ENCODE data around the gene ALKBH1.
"Not testable (repeated sequence)": the region's sequence is repeated elsewhere in the genome, so short reads cannot be mapped to it uniquely, and the experiment has no call there.

The ALKBH1 gene

DNA sequence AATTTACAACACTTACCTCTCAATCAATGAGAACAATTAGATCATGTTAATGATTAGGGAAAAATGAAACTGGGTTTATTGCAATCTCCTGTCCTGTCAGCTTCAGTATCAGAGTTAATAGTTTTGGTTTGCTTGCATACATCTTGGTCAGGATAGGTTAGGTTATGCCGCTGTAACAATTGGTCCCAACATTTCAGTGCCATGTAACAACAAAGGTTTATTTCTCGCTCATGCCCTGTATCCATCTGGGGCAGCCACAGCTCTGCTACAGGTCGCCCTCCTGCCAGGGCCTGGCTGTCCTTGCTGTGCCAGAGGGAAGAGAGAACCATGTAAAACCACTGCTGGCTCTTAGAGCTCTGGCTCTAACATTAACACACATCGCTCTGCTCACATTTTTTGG lies 60.9 kb downstream of the ALKBH1 start:
- CTCF ChIA-PET, result interaction anchor here (1.3 kb wide), 1 partner anchor 39 kb away, joined by 3 read pairs; no protein-coding TSS in a partner anchor
- no peak for DNase-seq (ENCODE audit: extremely low spot score)
- POLR2A ChIA-PET, result no interaction called here
- TF ChIP-seq, protein P1, sequence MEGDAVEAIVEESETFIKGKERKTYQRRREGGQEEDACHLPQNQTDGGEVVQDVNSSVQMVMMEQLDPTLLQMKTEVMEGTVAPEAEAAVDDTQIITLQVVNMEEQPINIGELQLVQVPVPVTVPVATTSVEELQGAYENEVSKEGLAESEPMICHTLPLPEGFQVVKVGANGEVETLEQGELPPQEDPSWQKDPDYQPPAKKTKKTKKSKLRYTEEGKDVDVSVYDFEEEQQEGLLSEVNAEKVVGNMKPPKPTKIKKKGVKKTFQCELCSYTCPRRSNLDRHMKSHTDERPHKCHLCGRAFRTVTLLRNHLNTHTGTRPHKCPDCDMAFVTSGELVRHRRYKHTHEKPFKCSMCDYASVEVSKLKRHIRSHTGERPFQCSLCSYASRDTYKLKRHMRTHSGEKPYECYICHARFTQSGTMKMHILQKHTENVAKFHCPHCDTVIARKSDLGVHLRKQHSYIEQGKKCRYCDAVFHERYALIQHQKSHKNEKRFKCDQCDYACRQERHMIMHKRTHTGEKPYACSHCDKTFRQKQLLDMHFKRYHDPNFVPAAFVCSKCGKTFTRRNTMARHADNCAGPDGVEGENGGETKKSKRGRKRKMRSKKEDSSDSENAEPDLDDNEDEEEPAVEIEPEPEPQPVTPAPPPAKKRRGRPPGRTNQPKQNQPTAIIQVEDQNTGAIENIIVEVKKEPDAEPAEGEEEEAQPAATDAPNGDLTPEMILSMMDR (IDR thresholded peaks at IDR 0.05; ENCODE audit: control extremely low read depth, extremely low read depth, low read depth, missing control alignments), result no peak

DNA sequence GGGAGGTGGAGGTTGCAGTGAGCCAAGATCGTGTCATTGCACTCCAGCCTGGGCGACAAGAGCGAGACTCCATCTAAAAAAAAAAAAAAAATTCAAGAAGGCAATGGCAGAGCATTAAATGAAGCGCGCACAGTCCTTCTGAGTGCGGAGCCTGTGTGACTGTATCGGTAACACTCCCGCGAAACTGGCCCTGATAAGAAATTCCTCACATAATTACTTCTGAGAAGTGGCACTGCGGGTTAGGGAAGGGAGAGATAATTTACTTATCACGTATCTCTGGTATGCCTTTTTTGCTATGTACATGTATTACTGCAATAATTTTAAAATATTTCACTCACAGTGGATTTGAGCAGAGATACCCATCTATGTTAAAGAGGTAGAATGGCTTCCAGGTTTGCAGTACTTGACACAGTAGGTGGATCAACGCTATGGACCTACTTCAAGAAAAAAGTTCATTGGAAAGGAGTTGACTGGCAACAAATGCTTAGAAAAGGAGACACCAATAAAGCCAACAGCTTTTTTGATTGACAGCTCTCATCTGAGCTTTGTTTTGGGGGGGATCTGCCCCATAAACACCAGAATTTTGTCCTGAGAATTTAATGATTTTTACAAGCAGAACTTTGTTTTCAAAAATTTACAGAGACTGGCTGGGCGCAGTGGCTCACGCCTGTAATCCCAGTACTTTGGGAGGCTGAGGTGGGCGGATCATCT lies 62.1 kb downstream of the ALKBH1 start:
- TF ChIP-seq, protein P1 (IDR thresholded peaks at IDR 0.05; ENCODE audit: control extremely low read depth, extremely low read depth, low read depth, missing control alignments), result no peak
- DNase-seq (ENCODE audit: extremely low spot score), result no peak
- ChIA-PET POLR2A (no interaction called here), CTCF (interaction anchor here (1.1 to 1.8 kb wide), 3 partner anchors 9 to 38 kb away, joined by 3 to 11 read pairs (median 3); no protein-coding TSS in a partner anchor)

DNA sequence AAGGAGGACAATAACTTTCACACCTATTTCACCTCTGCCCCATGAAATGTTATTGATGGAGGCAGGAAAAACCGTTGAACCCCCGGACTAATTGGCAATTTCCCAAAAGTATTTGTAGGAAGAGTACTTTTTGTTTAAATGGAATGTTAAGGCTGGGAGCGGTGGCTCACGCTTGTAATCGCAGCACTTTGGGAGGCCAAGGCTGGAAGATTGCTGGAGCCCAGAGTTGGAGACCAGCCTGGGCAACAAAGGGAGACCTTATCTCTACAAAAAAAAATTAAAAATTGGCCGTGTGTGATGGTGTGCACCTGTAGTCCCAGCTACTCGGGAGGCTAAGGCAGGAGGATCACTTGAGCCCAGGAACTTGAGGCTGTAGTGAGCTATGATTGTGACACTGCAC lies 65.4 kb downstream of the ALKBH1 start:
- DNase-seq (ENCODE audit: extremely low spot score), result no peak
- ChIA-PET POLR2A (no interaction called here), CTCF (interaction anchor here (1.2 to 5.0 kb wide), 2 partner anchors 12 to 16 kb away, joined by 3 to 15 read pairs; no protein-coding TSS in a partner anchor)
- TF ChIP-seq, protein P1 (IDR thresholded peaks at IDR 0.05; ENCODE audit: control extremely low read depth, extremely low read depth, low read depth, missing control alignments), result no peak

DNA sequence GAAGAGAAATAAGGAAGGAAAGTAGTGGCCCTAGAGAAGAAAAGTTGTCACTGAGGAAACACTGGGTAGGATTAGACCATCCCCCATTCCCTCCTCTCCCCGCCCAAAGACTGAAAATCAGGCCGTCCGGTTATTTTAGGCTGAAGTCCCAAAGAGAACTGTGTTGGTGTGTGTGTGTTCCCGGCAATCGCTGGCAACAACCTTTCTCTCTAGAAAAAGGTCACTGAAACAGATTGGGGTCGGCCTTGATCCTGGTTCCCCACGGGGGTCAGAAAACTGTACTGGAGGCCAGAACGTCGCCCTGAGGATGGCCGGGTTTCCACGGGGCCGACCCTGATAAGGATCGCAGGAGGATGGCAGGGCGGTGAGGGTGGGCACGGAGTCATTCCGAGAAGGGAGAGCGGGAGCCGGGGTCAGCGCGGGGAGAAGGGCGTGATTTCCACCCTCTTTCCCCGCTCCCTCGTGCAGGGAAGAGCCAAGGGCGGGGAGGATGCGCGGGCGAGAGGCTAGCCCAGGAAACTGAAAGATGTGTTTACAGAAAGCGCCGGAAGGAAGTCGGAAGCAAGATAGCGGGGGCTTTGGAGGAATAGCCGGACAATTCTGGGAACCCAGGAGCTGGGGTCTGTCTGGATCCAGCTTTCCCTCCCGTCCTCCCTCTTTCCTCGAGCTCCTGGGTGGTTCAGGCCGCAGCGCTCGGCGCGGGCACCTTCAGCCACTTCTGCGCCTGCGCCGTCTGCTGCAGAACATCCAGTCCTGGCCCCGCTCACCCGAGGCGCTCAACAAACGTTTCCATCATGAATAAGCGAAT lies 66.1 kb downstream of the ALKBH1 start:
- DNase-seq (ENCODE audit: extremely low spot score), result peak; percentile 83
- ChIA-PET POLR2A (interaction anchor here (0.6 kb wide), 1 partner anchor 282 kb away, joined by 3 read pairs; no protein-coding TSS in a partner anchor), CTCF (interaction anchor here (1.2 to 5.0 kb wide), 2 partner anchors 13 to 17 kb away, joined by 3 to 15 read pairs; no protein-coding TSS in a partner anchor)
- TF ChIP-seq, protein P1 (IDR thresholded peaks at IDR 0.05; ENCODE audit: control extremely low read depth, extremely low read depth, low read depth, missing control alignments), result no peak

DNA sequence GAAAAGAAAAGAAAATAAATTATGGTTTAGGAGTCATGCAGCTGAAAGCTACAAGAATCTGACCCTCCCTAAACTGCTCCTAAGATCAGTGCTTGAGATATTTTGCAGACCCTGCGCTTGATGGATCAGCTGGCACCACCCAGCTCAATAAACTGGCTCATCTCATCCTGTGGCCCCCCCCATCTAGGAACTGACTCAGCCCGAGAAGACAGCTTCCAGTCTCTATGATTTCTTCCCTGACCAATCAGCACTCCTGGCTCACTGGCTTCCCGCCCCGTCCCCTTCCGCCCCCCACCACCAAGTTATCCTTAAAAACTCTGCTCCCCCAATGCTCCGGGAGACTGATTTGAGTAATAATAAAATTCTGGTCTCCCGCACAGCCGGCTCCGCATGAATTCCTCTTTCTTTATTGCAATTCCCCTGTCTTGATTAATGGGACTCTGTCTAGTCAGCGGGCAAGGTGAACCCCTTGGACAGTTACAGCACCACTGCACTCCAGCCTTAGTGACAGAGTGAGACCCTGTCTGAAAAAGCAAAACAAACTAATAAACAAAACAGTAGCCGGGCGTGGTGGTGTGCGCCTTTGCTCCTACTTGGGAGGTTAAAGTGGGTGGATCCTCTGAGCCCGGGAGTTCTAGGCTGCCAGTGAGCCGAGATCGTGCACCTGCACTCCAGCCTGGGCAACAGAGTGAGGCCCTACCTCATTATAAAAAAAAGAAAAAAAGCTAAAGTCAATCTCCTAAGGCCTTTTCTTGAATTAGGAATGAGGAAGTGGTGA lies 66.9 kb downstream of the ALKBH1 start:
- ChIA-PET POLR2A (interaction anchor here (0.6 kb wide), 1 partner anchor 283 kb away, joined by 3 read pairs; no protein-coding TSS in a partner anchor), CTCF (interaction anchor here (5.0 kb wide), 1 partner anchor 14 kb away, joined by 15 read pairs; no protein-coding TSS in a partner anchor)
- TF ChIP-seq, protein P1 (IDR thresholded peaks at IDR 0.05; ENCODE audit: control extremely low read depth, extremely low read depth, low read depth, missing control alignments), result no peak
- no peak for DNase-seq (ENCODE audit: extremely low spot score)

- TF ChIP-seq, protein P1 (IDR thresholded peaks at IDR 0.05; ENCODE audit: control extremely low read depth, extremely low read depth, low read depth, missing control alignments), result no peak
- no peak for DNase-seq (ENCODE audit: extremely low spot score)
- ChIA-PET POLR2A (no interaction called here), CTCF (interaction anchor here (0.9 to 5.0 kb wide), 4 partner anchors 9 to 179 kb away, joined by 3 to 15 read pairs (median 4); no protein-coding TSS in a partner anchor)
These were observed 69.1 kb downstream of the ALKBH1 start for GRCh38 chr14:77638771-77639171.

DNA sequence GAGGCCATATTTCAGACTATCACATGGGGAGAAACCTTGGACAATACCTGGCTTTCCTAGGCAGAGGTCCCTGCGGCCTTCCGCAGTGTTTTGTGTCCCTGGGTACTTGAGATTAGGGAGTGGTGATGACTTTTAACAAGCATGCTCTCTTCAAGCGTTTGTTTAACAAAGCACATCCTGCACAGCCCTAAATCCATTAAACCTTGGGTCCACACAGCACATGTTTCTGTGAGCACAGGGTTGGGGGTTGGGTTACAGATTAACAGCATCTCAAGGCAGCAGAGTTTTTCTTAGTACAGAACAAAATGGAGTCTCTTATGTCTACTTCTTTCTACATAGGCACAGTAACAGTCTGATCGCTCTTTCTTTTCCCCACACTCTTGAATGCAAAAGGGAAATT lies 72.0 kb downstream of the ALKBH1 start:
- CTCF ChIA-PET; POLR2A ChIA-PET; DNase-seq (ENCODE audit: extremely low spot score): not testable (repeated sequence)

DNA sequence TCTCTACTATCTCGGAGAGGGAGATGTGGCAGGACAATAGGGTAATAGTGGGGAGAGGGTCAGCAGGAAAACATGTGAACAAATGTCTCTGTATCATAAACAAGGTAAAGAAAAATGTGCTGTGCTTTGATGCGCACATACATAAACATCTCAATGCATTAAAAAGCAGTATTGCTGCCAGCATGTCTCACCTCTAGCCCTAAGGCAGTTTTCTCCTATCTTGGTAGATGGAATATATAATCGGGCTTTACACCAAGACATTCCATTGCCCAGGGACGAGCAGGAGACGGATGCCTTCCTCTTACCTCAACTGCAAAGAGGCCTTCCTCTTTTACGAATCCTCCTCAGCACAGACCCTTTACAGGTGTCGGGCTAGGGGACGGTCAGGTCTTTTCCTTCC lies 72.4 kb downstream of the ALKBH1 start:
- POLR2A ChIA-PET; CTCF ChIA-PET; DNase-seq (ENCODE audit: extremely low spot score): not testable (repeated sequence)
